BJ (cell line): ENCODE data around the gene EIF4G1. TPM values are rescaled to one million over a fixed set of nuclear protein-coding genes. Genes with fewer than 3 reads are reported as not detected.
A peak's percentile ranks its signal among the peaks of the same experiment; 100 is the strongest.

ENCODE experiments used
- CTCF ChIA-PET: fragments of 350-600 bp; formaldehyde crosslinking; extraction: SDS; loops from one replicate; lab custom pipeline; 2021; ENCODE audit warnings: antibody characterized with exemption, inconsistent platforms; lab: Yijun Ruan, JAX
- POLR2A ChIA-PET: fragments of 300-600 bp; sonication (Branson Sonifier 250); formaldehyde crosslinking; extraction: SDS; loops from one replicate; lab custom pipeline; 2021; ENCODE audit warnings: antibody characterized with exemption; lab: Charles Lee
- DNase-seq: peaks from one replicate; pipeline ENCODE4 v3.0.0-alpha.2; 2011; ENCODE audit warnings: low read depth
- H3K27me3 ChIP-seq: 2 replicates; pipeline ENCODE4 v1.6.0; 2011; ENCODE audit warnings: low read length; ENCODE audit not compliant: control insufficient read depth, insufficient read depth
- H3K36me3 ChIP-seq: 2 replicates; pipeline ENCODE4 v1.5.1; 2011; ENCODE audit warnings: low read length; ENCODE audit not compliant: control insufficient read depth, insufficient read depth
- H3K4me3 ChIP-seq: 2 replicates; pipeline ENCODE4 v1.5.1; 2011; ENCODE audit warnings: low read depth, mild to moderate bottlenecking, control low read depth, low read length
- polyA plus RNA-seq: library from polyadenylated mRNA; depleted of rRNA; stranded (reverse); fragments of >200 nt; gene quantifications from 2 replicates; pipeline ENCODE4 v1.2.3, GENCODE V29; 2011
- TF ChIP-seq, protein P1 (sequence below): IDR thresholded peaks from 2 replicates; pipeline ENCODE4 v1.5.1; 2011; ENCODE audit warnings: low read depth, mild to moderate bottlenecking, control low read depth, inconsistent platforms, low read length, moderate library complexity; ENCODE audit not compliant: insufficient read depth

The EIF4G1 gene
- polyA plus RNA-seq, 1 experiment = 370 TPM

DNA sequence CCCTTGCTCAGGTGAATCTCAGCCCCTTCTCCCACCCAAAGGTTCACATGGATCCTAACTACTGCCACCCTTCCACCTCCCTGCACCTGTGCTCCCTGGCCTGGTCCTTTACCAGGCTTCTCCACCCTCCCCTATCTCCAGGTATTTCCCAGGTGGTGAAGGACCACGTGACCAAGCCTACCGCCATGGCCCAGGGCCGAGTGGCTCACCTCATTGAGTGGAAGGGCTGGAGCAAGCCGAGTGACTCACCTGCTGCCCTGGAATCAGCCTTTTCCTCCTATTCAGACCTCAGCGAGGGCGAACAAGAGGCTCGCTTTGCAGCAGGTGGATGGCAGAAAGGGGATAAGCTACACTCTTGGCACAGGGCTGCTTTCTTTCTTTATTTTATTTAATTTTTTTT lies 27.5 kb downstream of the EIF4G1 start:
- ChIA-PET CTCF (interaction anchor here (0.9 to 10.5 kb wide), 2 partner anchors 12 to 30 kb away, joined by 3 to 65 read pairs; no protein-coding TSS in a partner anchor), POLR2A (no interaction called here)

DNA sequence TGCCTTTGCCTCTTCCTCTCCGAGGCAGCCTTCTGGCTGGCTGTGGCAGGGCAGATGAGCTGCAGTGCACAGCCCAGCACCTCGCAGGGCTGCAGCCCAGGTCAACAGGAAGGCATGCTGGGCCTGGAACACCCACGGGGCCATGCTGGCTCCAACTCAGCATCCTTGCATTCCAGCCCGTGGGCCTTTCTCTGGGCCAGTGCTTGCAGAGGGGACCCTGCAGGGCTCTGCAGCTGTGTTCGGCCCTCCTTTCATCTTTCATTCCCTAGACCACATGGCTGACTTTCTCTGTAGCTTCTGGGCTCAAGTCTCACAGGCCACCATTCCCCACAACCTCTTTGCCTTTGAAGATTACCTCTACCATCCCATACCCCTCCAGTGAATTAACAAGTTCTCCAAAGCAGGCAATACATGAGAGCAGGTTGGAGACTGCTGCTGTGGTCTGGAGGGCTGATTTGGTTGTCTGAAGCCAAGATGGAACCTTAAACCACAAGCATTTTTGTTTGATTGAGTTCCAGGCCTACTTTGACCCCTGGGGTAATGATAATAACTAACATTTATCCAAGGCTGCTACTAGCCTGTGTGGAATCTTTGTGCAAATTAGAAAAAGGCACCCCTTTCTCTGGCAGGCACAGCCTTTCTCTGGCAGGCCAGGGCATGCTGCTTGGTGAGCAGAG lies 28.9 kb downstream of the EIF4G1 start:
- Histone ChIP-seq H3K4me3 (no peak overlapping the region), H3K36me3 (peaks cover 10% of the 10 kb centered on the region), H3K27me3 (no peaks in the 10 kb centered on the region)
- CTCF ChIA-PET = interaction anchor here (10.5 kb wide), 1 partner anchor 11 kb away, joined by 65 read pairs; no protein-coding TSS in a partner anchor
- TF ChIP-seq, protein P1, sequence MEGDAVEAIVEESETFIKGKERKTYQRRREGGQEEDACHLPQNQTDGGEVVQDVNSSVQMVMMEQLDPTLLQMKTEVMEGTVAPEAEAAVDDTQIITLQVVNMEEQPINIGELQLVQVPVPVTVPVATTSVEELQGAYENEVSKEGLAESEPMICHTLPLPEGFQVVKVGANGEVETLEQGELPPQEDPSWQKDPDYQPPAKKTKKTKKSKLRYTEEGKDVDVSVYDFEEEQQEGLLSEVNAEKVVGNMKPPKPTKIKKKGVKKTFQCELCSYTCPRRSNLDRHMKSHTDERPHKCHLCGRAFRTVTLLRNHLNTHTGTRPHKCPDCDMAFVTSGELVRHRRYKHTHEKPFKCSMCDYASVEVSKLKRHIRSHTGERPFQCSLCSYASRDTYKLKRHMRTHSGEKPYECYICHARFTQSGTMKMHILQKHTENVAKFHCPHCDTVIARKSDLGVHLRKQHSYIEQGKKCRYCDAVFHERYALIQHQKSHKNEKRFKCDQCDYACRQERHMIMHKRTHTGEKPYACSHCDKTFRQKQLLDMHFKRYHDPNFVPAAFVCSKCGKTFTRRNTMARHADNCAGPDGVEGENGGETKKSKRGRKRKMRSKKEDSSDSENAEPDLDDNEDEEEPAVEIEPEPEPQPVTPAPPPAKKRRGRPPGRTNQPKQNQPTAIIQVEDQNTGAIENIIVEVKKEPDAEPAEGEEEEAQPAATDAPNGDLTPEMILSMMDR = no peak
- no peak for DNase-seq
- POLR2A ChIA-PET = interaction anchor here (0.6 to 0.7 kb wide), 2 partner anchors 15 to 328 kb away, joined by 8 to 20 read pairs; no protein-coding TSS in a partner anchor

More for the DNA sequence above, 27.5 kb downstream of the EIF4G1 start:
- H3K4me3 ChIP-seq = no peak overlapping the region
- peaks cover 10% of the 10 kb centered on the region for H3K36me3 ChIP-seq
- no peaks in the 10 kb centered on the region for H3K27me3 ChIP-seq
- DNase-seq = no peak
- TF ChIP-seq, protein P1 = no peak

DNA sequence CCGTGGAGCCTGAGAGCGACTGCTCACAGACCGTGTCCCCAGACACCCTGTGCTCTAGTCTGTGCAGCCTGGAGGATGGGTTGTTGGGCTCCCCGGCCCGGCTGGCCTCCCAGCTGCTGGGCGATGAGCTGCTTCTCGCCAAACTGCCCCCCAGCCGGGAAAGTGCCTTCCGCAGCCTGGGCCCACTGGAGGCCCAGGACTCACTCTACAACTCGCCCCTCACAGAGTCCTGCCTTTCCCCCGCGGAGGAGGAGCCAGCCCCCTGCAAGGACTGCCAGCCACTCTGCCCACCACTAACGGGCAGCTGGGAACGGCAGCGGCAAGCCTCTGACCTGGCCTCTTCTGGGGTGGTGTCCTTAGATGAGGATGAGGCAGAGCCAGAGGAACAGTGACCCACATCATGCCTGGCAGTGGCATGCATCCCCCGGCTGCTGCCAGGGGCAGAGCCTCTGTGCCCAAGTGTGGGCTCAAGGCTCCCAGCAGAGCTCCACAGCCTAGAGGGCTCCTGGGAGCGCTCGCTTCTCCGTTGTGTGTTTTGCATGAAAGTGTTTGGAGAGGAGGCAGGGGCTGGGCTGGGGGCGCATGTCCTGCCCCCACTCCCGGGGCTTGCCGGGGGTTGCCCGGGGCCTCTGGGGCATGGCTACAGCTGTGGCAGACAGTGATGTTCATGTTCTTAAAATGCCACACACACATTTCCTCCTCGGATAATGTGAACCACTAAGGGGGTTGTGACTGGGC lies 30.3 kb downstream of the EIF4G1 start:
- ChIA-PET POLR2A (no interaction called here), CTCF (interaction anchor here (1.0 to 10.5 kb wide), 9 partner anchors 8 to 456 kb away, joined by 3 to 65 read pairs (median 5); partner anchors contain the start of gene FAM131A)
- TF ChIP-seq, protein P1 = no peak
- DNase-seq = no peak
- Histone ChIP-seq H3K36me3 (peaks cover 10% of the 10 kb centered on the region), H3K4me3 (no peak overlapping the region), H3K27me3 (no peaks in the 10 kb centered on the region)

DNA sequence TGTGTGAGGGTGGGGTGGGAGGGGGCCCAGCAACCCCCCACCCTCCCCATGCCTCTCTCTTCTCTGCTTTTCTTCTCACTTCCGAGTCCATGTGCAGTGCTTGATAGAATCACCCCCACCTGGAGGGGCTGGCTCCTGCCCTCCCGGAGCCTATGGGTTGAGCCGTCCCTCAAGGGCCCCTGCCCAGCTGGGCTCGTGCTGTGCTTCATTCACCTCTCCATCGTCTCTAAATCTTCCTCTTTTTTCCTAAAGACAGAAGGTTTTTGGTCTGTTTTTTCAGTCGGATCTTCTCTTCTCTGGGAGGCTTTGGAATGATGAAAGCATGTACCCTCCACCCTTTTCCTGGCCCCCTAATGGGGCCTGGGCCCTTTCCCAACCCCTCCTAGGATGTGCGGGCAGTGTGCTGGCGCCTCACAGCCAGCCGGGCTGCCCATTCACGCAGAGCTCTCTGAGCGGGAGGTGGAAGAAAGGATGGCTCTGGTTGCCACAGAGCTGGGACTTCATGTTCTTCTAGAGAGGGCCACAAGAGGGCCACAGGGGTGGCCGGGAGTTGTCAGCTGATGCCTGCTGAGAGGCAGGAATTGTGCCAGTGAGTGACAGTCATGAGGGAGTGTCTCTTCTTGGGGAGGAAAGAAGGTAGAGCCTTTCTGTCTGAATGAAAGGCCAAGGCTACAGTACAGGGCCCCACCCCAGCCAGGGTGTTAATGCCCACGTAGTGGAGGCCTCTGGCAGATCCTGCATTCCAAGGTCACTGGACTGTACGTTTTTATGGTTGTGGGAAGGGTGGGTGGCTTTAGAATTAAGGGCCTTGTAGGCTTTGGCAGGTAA lies 31.1 kb downstream of the EIF4G1 start:
- H3K4me3 ChIP-seq = no peak overlapping the region
- H3K27me3 ChIP-seq = no peaks in the 10 kb centered on the region
- no peak for DNase-seq
- CTCF ChIA-PET = interaction anchor here (0.7 to 10.5 kb wide), 11 partner anchors 8 to 455 kb away, joined by 3 to 65 read pairs (median 5); partner anchors contain the start of gene FAM131A
- peaks cover 10% of the 10 kb centered on the region for H3K36me3 ChIP-seq
- POLR2A ChIA-PET = interaction anchor here (0.6 kb wide), 1 partner anchor 23 kb away, joined by 3 read pairs; no protein-coding TSS in a partner anchor
- TF ChIP-seq, protein P1 = peak; percentile 64
